CD4-positive, alpha-beta T cell treated with Interleukin-17A for 4 hours (primary cell): ENCODE data around the gene AOPEP.
"Not testable (repeated sequence)": the region's sequence is repeated elsewhere in the genome, so short reads cannot be mapped to it uniquely, and the experiment has no call there.

Source experiments
- DNase-seq: peaks from one replicate; pipeline ENCODE4 v3.0.0-alpha.2; 2020; ENCODE audit warnings: mixed read lengths

AOPEP gene

GRCh38 chr9:95003689-95004410 is 277.4 kb downstream of the AOPEP start:
- DNase-seq: peak; percentile 14

GRCh38 chr9:95004411-95005277 is 278.1 kb downstream of the AOPEP start:
- peak; percentile 42 for DNase-seq

GRCh38 chr9:95005278-95006143 is 279.0 kb downstream of the AOPEP start:
- DNase-seq: no peak

GRCh38 chr9:95007226-95007869 is 280.8 kb downstream of the AOPEP start:
- no peak for DNase-seq

- DNase-seq: no peak
Observed at GRCh38 chr9:95008151-95008771, 281.8 kb downstream of the AOPEP start.

DNA sequence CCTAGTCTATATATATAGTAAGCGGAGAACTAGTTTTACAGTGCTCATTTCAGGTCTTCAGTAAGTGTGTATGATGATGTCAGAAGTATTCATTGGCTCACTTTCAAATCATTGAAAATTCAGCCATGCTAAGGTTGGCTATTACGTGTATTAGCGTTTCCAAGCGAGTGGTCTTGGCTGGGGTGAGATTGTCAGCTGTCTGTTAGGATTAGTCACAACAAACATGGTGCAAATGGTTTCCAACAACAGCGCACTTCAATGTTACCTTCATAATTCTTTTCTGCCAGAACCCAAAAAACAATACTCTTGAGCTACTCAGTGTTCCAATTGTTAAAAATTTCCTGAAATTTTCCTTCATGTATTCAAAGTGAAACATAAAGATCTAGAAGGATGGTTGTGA is 283.0 kb downstream of the AOPEP start:
- no peak for DNase-seq

GRCh38 chr9:95010431-95010838 is 283.9 kb downstream of the AOPEP start:
- DNase-seq: no peak

DNA sequence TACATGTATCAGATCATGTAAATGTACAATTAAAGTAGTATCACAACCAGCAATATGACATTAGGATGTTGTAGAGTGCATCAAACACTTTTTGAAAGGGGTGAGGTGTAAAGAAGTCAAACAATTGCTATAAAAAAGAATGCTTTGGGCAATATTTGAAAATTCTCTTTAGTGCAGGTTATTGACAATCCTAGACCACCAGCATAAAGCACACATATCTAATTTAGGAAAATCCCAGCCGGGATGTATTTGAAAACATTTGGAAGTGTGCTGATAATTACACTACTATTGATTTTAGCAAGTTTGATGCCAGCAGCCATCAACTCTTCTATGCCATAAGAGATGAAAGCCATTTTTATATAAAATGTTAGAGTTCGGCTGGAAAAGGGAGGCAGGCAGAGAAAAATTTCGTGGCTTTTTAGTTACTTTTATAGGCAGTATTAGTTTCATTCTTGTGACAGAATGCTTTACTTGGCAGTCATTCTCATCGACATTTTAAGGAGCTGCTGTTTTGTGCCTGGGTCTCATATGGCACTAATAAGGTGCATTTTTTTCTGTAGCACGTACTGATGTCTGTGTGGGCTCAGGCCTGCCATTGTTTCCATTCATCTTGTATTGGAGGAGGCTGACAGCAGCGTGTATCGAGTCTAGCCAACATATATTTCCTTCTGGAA is 285.7 kb downstream of the AOPEP start:
- no peak for DNase-seq

GRCh38 chr9:95012902-95013301 is 286.4 kb downstream of the AOPEP start:
- no peak for DNase-seq

DNA sequence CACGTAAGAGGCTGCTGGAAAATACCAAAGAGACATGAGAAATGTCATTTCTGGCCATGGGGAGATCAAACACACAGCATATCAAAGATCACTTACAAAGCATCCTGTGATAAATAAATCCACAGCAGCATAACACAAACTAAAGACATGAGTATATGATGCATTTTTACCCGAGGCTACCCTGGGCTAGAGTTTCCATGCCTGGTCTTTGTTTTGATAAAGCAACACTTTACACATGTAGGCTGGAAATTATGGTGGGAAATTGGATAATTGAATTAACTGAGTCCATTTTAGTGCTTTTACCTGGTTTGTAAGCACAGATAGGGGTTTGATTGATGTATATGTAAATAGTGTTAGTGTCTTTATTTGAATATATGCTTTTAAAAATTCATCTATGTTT is 288.4 kb downstream of the AOPEP start:
- DNase-seq: no peak

GRCh38 chr9:95015569-95015968 is 289.1 kb downstream of the AOPEP start:
- no peak for DNase-seq

GRCh38 chr9:95017062-95017461 is 290.6 kb downstream of the AOPEP start:
- DNase-seq: no peak

GRCh38 chr9:95017661-95018060 is 291.2 kb downstream of the AOPEP start:
- DNase-seq: no peak

DNA sequence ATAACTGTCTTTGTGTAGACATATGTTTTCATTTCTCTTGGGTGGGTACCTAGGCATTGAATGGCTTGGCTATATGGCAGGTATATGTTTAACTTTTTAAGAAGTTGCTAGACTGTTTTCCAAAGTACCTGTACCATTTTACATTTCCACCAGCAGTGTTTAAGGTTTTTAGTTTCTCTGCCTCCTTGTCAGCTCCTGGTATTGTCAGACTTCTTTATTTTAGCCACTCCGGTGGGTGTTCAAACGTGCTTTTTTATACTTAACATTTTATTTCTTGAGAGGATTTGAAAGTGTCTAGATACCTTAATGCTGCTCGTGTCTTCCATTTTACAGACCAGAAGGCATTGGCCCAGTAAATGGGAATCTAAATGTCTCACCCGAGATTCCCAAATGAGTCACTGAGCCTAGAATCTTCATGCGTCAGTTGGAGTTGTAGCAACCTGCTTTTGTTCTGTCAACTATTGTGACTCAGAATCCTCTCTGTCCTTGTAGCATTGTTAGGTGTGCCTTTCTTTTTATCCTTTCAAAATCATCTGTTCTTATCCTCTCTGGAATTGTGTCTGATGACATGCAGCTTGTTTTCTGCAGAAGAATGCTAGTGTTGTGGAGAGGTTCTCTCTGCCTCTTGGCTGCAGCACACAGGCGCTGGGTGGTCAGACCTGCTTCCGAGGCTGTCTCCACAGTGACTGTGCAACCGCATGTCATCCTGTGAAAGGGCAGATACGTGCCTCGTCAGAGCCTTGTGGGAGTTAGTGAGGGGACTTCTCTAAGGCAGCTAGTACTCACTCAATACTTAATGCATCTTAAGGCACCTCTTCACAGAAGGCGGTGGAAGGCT is 291.8 kb downstream of the AOPEP start:
- DNase-seq: no peak

GRCh38 chr9:95020644-95021043 is 294.1 kb downstream of the AOPEP start:
- not testable (repeated sequence) for DNase-seq

GRCh38 chr9:95021166-95021886 is 294.8 kb downstream of the AOPEP start:
- no peak for DNase-seq

- no peak for DNase-seq
Observed at GRCh38 chr9:95022657-95023056, 296.2 kb downstream of the AOPEP start.

DNA sequence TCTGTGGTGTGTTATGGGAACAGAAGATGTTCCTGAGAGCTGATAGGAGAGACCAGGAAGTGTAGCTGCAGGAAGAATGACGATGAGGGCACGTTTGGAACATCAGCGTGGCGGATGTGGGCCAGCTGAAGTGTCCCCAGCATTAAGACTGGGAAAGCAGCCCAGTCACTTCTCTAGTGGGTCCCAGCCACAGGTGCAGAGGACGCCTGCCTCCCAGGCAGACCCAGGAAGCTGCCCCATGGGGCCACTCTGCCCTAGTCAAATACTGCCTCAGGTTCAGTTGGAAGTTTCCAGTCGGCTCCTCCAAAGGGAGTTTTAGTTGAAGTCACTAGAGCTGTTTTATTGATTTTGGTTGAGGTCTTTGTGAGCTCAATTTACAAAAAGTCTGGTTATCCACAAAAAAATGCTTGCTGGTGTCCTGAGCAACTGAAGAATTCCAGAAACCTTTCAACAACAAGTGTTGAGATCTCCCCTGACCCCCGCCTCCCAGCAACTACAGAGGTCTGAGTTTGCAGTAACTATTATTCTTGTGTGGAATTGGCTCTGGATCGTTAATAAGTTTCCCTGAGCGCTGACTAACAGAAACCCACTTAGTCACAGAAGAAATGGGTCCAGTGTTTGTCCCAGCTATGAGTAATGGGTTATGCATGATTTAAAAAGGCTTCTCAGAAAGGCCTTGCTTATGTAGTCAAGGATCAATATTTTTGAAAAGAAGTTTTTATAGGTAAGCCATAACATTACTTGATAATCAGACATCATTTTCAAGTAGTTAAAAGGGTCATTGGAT is 296.9 kb downstream of the AOPEP start:
- no peak for DNase-seq

DNA sequence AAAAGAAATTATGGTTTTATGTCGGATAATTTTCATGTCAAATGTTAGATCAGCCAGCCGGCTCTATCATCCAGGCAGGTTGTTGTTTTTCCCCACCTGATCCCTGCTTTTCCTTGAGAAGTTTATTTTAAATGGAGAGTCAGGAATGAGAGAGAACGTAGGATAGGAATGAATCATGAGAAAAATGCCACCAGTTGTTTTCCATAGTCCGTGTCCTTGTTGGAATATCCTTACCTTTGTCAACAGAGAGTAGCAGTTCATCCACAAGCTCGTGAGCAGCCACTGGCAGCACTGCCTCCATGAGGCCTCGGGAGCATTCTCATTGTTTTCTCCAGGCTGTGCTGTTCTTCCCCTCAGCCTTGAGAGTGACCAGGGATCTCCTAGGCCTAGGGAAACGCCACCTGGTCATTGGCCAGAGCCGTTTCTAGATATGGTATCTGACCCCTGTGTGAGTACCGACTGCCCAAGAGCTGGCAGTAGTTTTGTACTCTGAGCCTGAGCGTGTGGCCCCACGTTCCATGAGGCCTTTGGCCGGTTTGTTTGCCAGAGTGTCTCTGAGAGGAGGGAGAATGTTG is 297.7 kb downstream of the AOPEP start:
- DNase-seq: no peak
